HG03066 (cell line): Measurements from ENCODE around the gene UNK.
A peak's percentile ranks its signal among the peaks of the same experiment; 100 is the strongest.
"Not testable (repeated sequence)": the region's sequence is repeated elsewhere in the genome, so short reads cannot be mapped to it uniquely, and the experiment has no call there.

Source experiments
- ATAC-seq: cut with Tn5 transposase; IDR thresholded peaks from one replicate; pipeline ENCODE4 v1.9.1; 2021; ENCODE audit warnings: low read depth; ENCODE audit not compliant: unreplicated experiment

UNK gene

GRCh38 chr17:75847614-75848522 is 63.3 kb downstream of the UNK start:
- ATAC-seq: no peak

GRCh38 chr17:75848523-75849278 is 64.1 kb downstream of the UNK start:
- ATAC-seq: no peak

- ATAC-seq: no peak
Measured at GRCh38 chr17:75849279-75849646, 64.7 kb downstream of the UNK start.

- no peak for ATAC-seq
Measured at GRCh38 chr17:75849724-75850123, 65.1 kb downstream of the UNK start.

- ATAC-seq: no peak
Measured at GRCh38 chr17:75850928-75851692, 66.5 kb downstream of the UNK start.

- ATAC-seq: not testable (repeated sequence)
Measured at GRCh38 chr17:75851693-75851991, 67.0 kb downstream of the UNK start.

GRCh38 chr17:75853433-75853832 is 68.8 kb downstream of the UNK start:
- ATAC-seq: no peak

- no peak for ATAC-seq
Measured at GRCh38 chr17:75854101-75854748, 69.6 kb downstream of the UNK start.

GRCh38 chr17:75854881-75855309 is 70.3 kb downstream of the UNK start:
- ATAC-seq: no peak

- ATAC-seq: peak; percentile 78
Measured at GRCh38 chr17:75855310-75856061, 70.9 kb downstream of the UNK start, which contains the start of gene WBP2. Gene WBP2, minus strand, starts transcription at chr17:75855335. Its CDS starts 38 bp downstream, at chr17:75855297.

- ATAC-seq: no peak
Measured at GRCh38 chr17:75856062-75856756, 71.6 kb downstream of the UNK start.

- ATAC-seq: not testable (repeated sequence)
Measured at GRCh38 chr17:75859358-75859757, 74.8 kb downstream of the UNK start.

- no peak for ATAC-seq
Measured at GRCh38 chr17:75861927-75862317, 77.3 kb downstream of the UNK start.

- peak; percentile 83 for ATAC-seq
Measured at GRCh38 chr17:75864448-75864871, 79.9 kb downstream of the UNK start.

GRCh38 chr17:75864887-75865286 is 80.3 kb downstream of the UNK start:
- peak; percentile 11 for ATAC-seq

- ATAC-seq: not testable (repeated sequence)
Measured at GRCh38 chr17:75865404-75866188, 81.0 kb downstream of the UNK start.

GRCh38 chr17:75868730-75869281 is 84.2 kb downstream of the UNK start:
- ATAC-seq: not testable (repeated sequence)
